A549 (cell line): ENCODE results near the gene RAB20. TPM values are rescaled to one million over a fixed set of nuclear protein-coding genes. Genes with fewer than 3 reads are reported as not detected.

ENCODE experiments used
- ATAC-seq, 2 experiments: fragments of 200-7000 bp in 1 of 2; fragments of >200 bp in 1 of 2; cut with Nextera tagmentation in 1 of 2; cut with Tn5 transposase in 1 of 2; 3 replicates each; pipeline versions ENCODE4 v1.8.0 to v1.9.1; 2018 to 2020; ENCODE audit warnings: mild to moderate bottlenecking in 1 of 2, moderate library complexity in 1 of 2
- CTCF ChIA-PET: fragments of 300-600 bp; sonication (Branson Sonifier 250); formaldehyde crosslinking; extraction: SDS; loops from one replicate; lab custom pipeline; 2021; ENCODE audit warnings: antibody characterized with exemption, inconsistent platforms; lab: Yijun Ruan, JAX
- POLR2A ChIA-PET: fragments of 350-600 bp; formaldehyde crosslinking; extraction: SDS; loops from one replicate; lab custom pipeline; 2021; ENCODE audit warnings: antibody characterized with exemption, inconsistent platforms; lab: Yijun Ruan, JAX
- DNase-seq, 2 experiments: peaks; one replicate each; pipeline versions ENCODE4 v3.0.0 to v3.0.0-alpha.2; 2011 to 2016; ENCODE audit warnings: low read depth in 1 of 2, low spot score in 1 of 2
- FAIRE-seq: peaks from 2 replicates; lab custom pipeline; 2011; peaks lifted over from hg19 to GRCh38; lab: Jason Lieb, UNC
- H3K27ac ChIP-seq, 2 experiments: fragments of >200 bp; sonication (Bioruptor Twin); formaldehyde crosslinking; 3 replicates each; pipeline ENCODE4 v1.5.1; 2016 to 2017
- H3K4me1 ChIP-seq: fragments of >200 bp; sonication (Bioruptor Twin); formaldehyde crosslinking; 3 replicates; pipeline ENCODE4 v1.6.1; 2016
- H3K4me2 ChIP-seq: fragments of >200 bp; sonication (Bioruptor Twin); formaldehyde crosslinking; 3 replicates; pipeline ENCODE4 v1.6.1; 2016
- H3K4me3 ChIP-seq: fragments of >200 bp; sonication (Bioruptor Twin); formaldehyde crosslinking; 3 replicates; pipeline ENCODE4 v1.5.1; 2016
- H3K9me3 ChIP-seq: fragments of >200 bp; sonication (Bioruptor Twin); formaldehyde crosslinking; 3 replicates; pipeline ENCODE4 v1.6.1; 2016
- GATA3 ChIP-seq: IDR thresholded peaks from 2 replicates; pipeline ENCODE4 v1.6.1; 2012; ENCODE audit warnings: borderline replicate concordance
- HDAC2 ChIP-seq: fragments of 200-600 bp; sonication (generic); IDR thresholded peaks from 2 replicates; pipeline ENCODE4 v1.6.1; 2016
- HEYL ChIP-seq: fragments of 250-450 bp; sonication (Bioruptor Pico); IDR thresholded peaks from 2 replicates; pipeline ENCODE4 v1.8.0; 2021; ENCODE audit warnings: mild to moderate bottlenecking, moderate library complexity
- HOXB5 ChIP-seq: fragments of 250-450 bp; sonication (Bioruptor Pico); IDR thresholded peaks from 2 replicates; pipeline ENCODE4 v1.5.0; 2020; ENCODE audit warnings: mild to moderate bottlenecking, moderate library complexity
- JUN ChIP-seq, 2 experiments: fragments of >200 bp; sonication (Bioruptor Twin); formaldehyde crosslinking; IDR thresholded peaks; 2 replicates in 1 of 2; 3 replicates in 1 of 2; pipeline ENCODE4 v1.6.1; 2016 to 2017
- MAFK ChIP-seq: fragments of 450-650 bp; IDR thresholded peaks from 2 replicates; pipeline ENCODE4 v1.6.1; 2014; ENCODE audit not compliant: partially characterized antibody
- NFE2L2 ChIP-seq: fragments of 150-350 bp; conservative IDR thresholded peaks from 2 replicates; pipeline ENCODE4 v1.6.1; 2014; ENCODE audit warnings: low read length
- RAD21 ChIP-seq, 2 experiments: fragments of >200 bp in 1 of 2; sonication (Bioruptor Twin) in 1 of 2; formaldehyde crosslinking in 1 of 2; IDR thresholded peaks in 1 of 2; conservative IDR thresholded peaks in 1 of 2; 2 replicates in 1 of 2; 3 replicates in 1 of 2; pipeline ENCODE4 v1.6.1; 2012 to 2018; ENCODE audit warnings: inconsistent platforms in 1 of 2
- RCOR1 ChIP-seq: fragments of 150-350 bp; IDR thresholded peaks from 2 replicates; pipeline ENCODE4 v1.6.1; 2014; ENCODE audit warnings: antibody characterized with exemption, low read length, low read depth
- SREBF2 ChIP-seq: fragments of 450-650 bp; IDR thresholded peaks from 2 replicates; pipeline ENCODE4 v1.6.1; 2014; ENCODE audit warnings: mild to moderate bottlenecking, moderate library complexity
- TFCP2L1 ChIP-seq: fragments of 250-450 bp; sonication (Bioruptor Pico); IDR thresholded peaks from 2 replicates; pipeline ENCODE4 v1.5.0; 2021; ENCODE audit warnings: mild to moderate bottlenecking
- ZC3H11A ChIP-seq: fragments of 450-650 bp; IDR thresholded peaks from 2 replicates; pipeline ENCODE4 v1.6.1; 2014; ENCODE audit warnings: antibody characterized with exemption, mild to moderate bottlenecking
- ZNF302 ChIP-seq: fragments of 250-450 bp; sonication (Bioruptor Pico); IDR thresholded peaks from 2 replicates; pipeline ENCODE4 v1.9.0; 2021; ENCODE audit warnings: inconsistent platforms, mild to moderate bottlenecking, moderate library complexity
- WGBS: methylation state at CpG from one replicate; pipeline ENCODE4 v1.1.6; 2017; ENCODE audit errors: missing lambda C conversion rate; 5-methylcytosine and 5-hydroxymethylcytosine counted together
- polyA plus RNA-seq, 4 experiments: library from polyadenylated mRNA; depleted of rRNA in 3 of 4; stranded (reverse); fragments of >200 nt; fragmentation: RNase III in 1 of 4; extraction: RNeasy Plus Mini Kit Qiagen cat#74134 plus additional on column Dnase treatment in 1 of 4; gene quantifications; 2 replicates in 3 of 4; 3 replicates in 1 of 4; pipeline ENCODE4 v1.2.3, GENCODE V29; 2011 to 2017
- TF ChIP-seq, protein P1 (sequence below): fragments of 250-450 bp; sonication (Bioruptor Pico); IDR thresholded peaks from 2 replicates; pipeline ENCODE4 v1.5.0; 2020; ENCODE audit warnings: low read depth, mild to moderate bottlenecking, moderate library complexity
- TF ChIP-seq, protein P2 (sequence below): fragments of 250-450 bp; sonication (Bioruptor Pico); IDR thresholded peaks from 2 replicates; pipeline ENCODE4 v1.5.0; 2021; ENCODE audit warnings: mild to moderate bottlenecking, moderate library complexity, borderline replicate concordance

Gene RAB20
- polyA plus RNA-seq, 2 of the 4 experiments (the other 2 are of a cell fraction): 1.0 to 1.5 TPM

DNA sequence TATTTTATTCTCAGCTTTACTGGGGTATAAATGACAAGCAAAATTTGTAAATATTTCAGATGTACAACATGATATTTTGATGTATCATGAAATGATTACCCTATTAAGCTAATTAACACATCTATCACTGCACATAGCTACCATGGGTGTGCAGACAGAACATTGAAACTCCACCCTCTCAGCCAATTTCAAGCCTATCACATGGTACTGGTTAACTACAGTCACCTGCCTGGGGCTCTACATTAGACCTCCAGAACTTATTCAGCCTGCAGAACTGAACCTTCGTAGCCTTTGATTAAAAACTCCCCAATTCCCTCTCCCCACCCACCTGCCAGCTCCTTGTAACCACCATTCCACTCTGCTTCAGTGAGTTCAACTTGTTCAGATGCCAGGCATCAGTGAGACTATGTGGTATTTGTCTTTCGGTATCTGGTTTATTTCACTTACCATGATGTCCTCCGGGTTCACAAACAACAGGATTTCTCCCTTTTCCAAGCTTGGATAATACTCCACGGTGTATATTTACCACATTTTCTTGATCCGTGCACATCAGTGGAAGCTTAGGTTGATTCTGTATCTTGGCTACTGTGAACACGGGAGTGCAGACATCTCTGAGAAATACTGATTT lies 19.2 kb downstream of the RAB20 start:
- WGBS: 78% methylated on average over 6 of the region's 6 CpGs
- Histone ChIP-seq H3K27ac (no peak overlapping the region; a peak in 1 of 6 replicates), H3K4me1 (peaks cover 9% of the 10 kb centered on the region), H3K4me3 (no peak overlapping the region), H3K9me3 (peaks cover 8% of the 10 kb centered on the region; the same call in 2 of the 3 replicates), H3K4me2 (no peak overlapping the region)
- TF ChIP-seq, protein P1, sequence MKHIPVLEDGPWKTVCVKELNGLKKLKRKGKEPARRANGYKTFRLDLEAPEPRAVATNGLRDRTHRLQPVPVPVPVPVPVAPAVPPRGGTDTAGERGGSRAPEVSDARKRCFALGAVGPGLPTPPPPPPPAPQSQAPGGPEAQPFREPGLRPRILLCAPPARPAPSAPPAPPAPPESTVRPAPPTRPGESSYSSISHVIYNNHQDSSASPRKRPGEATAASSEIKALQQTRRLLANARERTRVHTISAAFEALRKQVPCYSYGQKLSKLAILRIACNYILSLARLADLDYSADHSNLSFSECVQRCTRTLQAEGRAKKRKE: no peak
- TF ChIP-seq, protein P2, sequence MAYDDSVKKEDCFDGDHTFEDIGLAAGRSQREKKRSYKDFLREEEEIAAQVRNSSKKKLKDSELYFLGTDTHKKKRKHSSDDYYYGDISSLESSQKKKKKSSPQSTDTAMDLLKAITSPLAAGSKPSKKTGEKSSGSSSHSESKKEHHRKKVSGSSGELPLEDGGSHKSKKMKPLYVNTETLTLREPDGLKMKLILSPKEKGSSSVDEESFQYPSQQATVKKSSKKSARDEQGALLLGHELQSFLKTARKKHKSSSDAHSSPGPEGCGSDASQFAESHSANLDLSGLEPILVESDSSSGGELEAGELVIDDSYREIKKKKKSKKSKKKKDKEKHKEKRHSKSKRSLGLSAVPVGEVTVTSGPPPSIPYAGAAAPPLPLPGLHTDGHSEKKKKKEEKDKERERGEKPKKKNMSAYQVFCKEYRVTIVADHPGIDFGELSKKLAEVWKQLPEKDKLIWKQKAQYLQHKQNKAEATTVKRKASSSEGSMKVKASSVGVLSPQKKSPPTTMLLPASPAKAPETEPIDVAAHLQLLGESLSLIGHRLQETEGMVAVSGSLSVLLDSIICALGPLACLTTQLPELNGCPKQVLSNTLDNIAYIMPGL (CRISPR knock-in tag): no peak
- TF ChIP-seq RAD21 (conservative IDR thresholded peaks at IDR 0.05 in 1 of 2, IDR thresholded peaks at IDR 0.05 in 1 of 2): no peak
- no peak for TF ChIP-seq ZNF302
- TF ChIP-seq HEYL (CRISPR knock-in tag): no peak
- no peak for TF ChIP-seq TFCP2L1 (CRISPR knock-in tag)
- TF ChIP-seq RCOR1: no peak
- no peak for DNase-seq
- ChIA-PET CTCF (interaction anchor here (1.2 to 1.3 kb wide), 3 partner anchors 8 to 54 kb away, joined by 3 read pairs; no protein-coding TSS in a partner anchor), POLR2A (no interaction called here)
- ATAC-seq: no peak
- no peak for FAIRE-seq

DNA sequence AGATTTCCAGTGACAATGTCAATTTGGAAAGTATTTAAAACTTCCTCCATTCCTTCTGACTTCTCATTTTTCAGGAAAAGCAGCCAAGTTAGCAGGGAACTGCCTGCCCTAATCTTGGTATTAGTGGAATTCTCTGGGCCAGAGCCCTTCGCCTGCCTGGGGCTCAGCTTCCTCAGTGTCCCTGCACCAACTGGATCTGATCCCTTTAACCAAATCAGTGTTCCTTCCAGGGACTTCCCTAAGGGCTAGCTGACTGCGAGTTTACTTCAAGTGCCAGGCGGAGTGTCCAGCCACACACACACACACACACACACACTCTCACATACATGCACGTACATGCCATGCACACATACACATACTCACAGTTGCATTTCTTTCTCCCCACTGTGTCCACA lies 20.0 kb downstream of the RAB20 start:
- CTCF ChIA-PET: interaction anchor here (1.0 to 1.3 kb wide), 4 partner anchors 9 to 86 kb away, joined by 3 read pairs; no protein-coding TSS in a partner anchor
- FAIRE-seq: no peak
- H3K4me3 ChIP-seq: no peak overlapping the region
- WGBS: 87% methylated on average over 4 of the region's 4 CpGs
- H3K4me1 ChIP-seq: peaks cover 3% of the 10 kb centered on the region
- no peak overlapping the region for H3K4me2 ChIP-seq
- POLR2A ChIA-PET: no interaction called here
- no peak for ATAC-seq
- peaks cover 8% of the 10 kb centered on the region; the same call in 2 of the 3 replicates for H3K9me3 ChIP-seq
- DNase-seq: no peak
- no peak for TF ChIP-seq RAD21 (conservative IDR thresholded peaks at IDR 0.05 in 1 of 2, IDR thresholded peaks at IDR 0.05 in 1 of 2)
- TF ChIP-seq MAFK: no peak
- no peak for TF ChIP-seq ZC3H11A
- no peak for TF ChIP-seq GATA3
- no peak for TF ChIP-seq HDAC2
- no peak for TF ChIP-seq TFCP2L1 (CRISPR knock-in tag)
- no peak for TF ChIP-seq SREBF2
- TF ChIP-seq, all 56 proteins: peak for 0
- no peak overlapping the region; a peak in 1 of 6 replicates for H3K27ac ChIP-seq

DNA sequence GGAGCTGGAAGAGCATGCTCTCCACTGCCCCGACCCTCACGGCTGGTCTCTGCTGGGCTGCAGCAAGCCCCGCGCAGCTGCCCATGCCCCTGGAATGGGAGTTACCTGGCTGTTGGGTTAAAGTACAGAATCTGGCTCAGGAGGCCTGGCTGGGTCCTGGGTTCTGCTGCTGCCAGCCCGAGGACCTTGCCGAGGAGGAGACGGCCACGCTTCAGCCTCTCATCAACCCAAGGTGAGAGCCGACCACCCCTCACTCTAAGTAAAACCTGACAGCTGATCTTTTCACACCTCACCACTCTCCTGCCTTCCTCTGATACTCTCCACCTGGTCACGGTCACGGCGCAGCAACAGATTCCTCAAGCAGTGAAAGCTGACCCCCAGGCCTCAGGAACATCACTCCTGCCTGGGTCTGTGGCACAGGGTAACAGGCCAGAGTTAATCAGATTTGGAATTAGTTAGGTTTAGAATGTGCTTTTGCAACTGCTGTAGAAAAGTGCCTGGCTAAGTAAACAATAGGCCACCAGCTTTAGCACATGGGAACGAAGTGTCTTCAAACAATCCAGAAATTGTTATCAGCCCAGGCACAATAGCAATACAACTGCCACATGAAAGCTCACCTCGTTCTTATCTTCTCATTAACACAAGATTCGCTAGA lies 20.5 kb downstream of the RAB20 start:
- H3K27ac ChIP-seq: no peak overlapping the region; a peak in 1 of 6 replicates
- ChIA-PET POLR2A (no interaction called here), CTCF (interaction anchor here (0.6 to 1.3 kb wide), 4 partner anchors 16 to 488 kb away, joined by 3 read pairs; no protein-coding TSS in a partner anchor)
- H3K4me2 ChIP-seq: no peak overlapping the region
- peaks cover 8% of the 10 kb centered on the region; the same call in 2 of the 3 replicates for H3K9me3 ChIP-seq
- no peak for TF ChIP-seq HOXB5 (CRISPR knock-in tag)
- no peak for TF ChIP-seq JUN (IDR thresholded peaks at IDR 0.05)
- TF ChIP-seq, protein P2 (CRISPR knock-in tag): no peak
- TF ChIP-seq NFE2L2: no peak
- ATAC-seq (no peak), DNase-seq (no peak), FAIRE-seq (no peak)
- H3K4me3 ChIP-seq: no peak overlapping the region
- WGBS: 85% methylated on average over 13 of the region's 15 CpGs
- H3K4me1 ChIP-seq: no peaks in the 10 kb centered on the region
